PC-9 (cell line): Measurements from ENCODE around the gene CYTH3. TPM values are rescaled to one million over a fixed set of nuclear protein-coding genes. Genes with fewer than 3 reads are reported as not detected.

Experiments
- BruUV-seq: library from RNA; stranded (reverse); fragments of 400-500 nt; replicated peaks from 2 replicates; lab custom pipeline; 2021; lab: Mats Ljungman, UMichigan
- CTCF ChIA-PET: fragments of 300-600 bp; sonication (Branson Sonifier 250); formaldehyde crosslinking; loops from one replicate; lab custom pipeline; 2022; ENCODE audit warnings: antibody characterized with exemption; lab: Charles Lee
- POLR2A ChIA-PET: fragments of 300-600 bp; sonication (Branson Sonifier 250); formaldehyde crosslinking; loops from one replicate; lab custom pipeline; 2022; ENCODE audit warnings: antibody characterized with exemption; ENCODE audit not compliant: unreplicated experiment; lab: Charles Lee
- DNase-seq, 2 experiments: peaks; one replicate each; pipeline versions ENCODE4 v3.0.0 to v3.0.0-alpha.2; 2015 to 2022; ENCODE audit warnings: mixed read lengths in 1 of 2
- H2AFZ ChIP-seq: fragments of 200-600 bp; sonication (generic); 2 replicates; pipeline ENCODE4 v1.8.1; 2017; ENCODE audit warnings: antibody characterized with exemption
- H3F3A ChIP-seq: fragments of 200-600 bp; sonication (generic); 2 replicates; pipeline ENCODE4 v1.8.1; 2017; ENCODE audit warnings: antibody characterized with exemption, mild to moderate bottlenecking, low read depth; ENCODE audit not compliant: insufficient read depth
- H3K27ac ChIP-seq: fragments of 200-600 bp; sonication (generic); 2 replicates; pipeline ENCODE4 v1.6.1; 2016; ENCODE audit warnings: mixed run types
- H3K27me3 ChIP-seq: fragments of 200-600 bp; sonication (generic); 2 replicates; pipeline ENCODE4 v1.6.1; 2016; ENCODE audit warnings: low read depth, mixed run types; ENCODE audit not compliant: insufficient read depth
- H3K36me3 ChIP-seq: fragments of 200-600 bp; sonication (generic); 2 replicates; pipeline ENCODE4 v1.6.1; 2016; ENCODE audit warnings: low read depth, mixed run types
- H3K4me1 ChIP-seq: fragments of 200-600 bp; sonication (generic); replicated peaks from 2 replicates; pipeline ENCODE4 v1.6.1; 2016; ENCODE audit warnings: mixed run types; ENCODE audit not compliant: insufficient read depth
- H3K4me2 ChIP-seq: fragments of 200-600 bp; sonication (generic); 2 replicates; pipeline ENCODE4 v1.6.1; 2017; ENCODE audit warnings: mixed run types
- H3K4me3 ChIP-seq: fragments of 200-600 bp; sonication (generic); 2 replicates; pipeline ENCODE4 v1.6.1; 2016; ENCODE audit warnings: mixed run types
- H3K79me2 ChIP-seq: fragments of 200-600 bp; sonication (generic); 2 replicates; pipeline ENCODE4 v1.6.1; 2017; ENCODE audit warnings: low read depth, mixed run types
- H3K9me2 ChIP-seq: fragments of 200-600 bp; sonication (generic); 2 replicates; pipeline ENCODE4 v1.8.1; 2017; ENCODE audit warnings: mild to moderate bottlenecking; ENCODE audit not compliant: insufficient read depth
- H3K9me3 ChIP-seq: fragments of 200-600 bp; sonication (generic); 2 replicates; pipeline ENCODE4 v1.8.1; 2016; ENCODE audit warnings: low read depth; ENCODE audit not compliant: insufficient read depth
- H4K20me1 ChIP-seq: fragments of 200-600 bp; sonication (generic); 2 replicates; pipeline ENCODE4 v1.8.1; 2017; ENCODE audit not compliant: insufficient read depth
- EZH2 ChIP-seq: fragments of 200-600 bp; sonication (generic); IDR thresholded peaks from 2 replicates; pipeline ENCODE4 v1.8.0; 2017; ENCODE audit warnings: antibody characterized with exemption, low read depth
- intact Hi-C: fragments of 100-400 bp; cut with micrococcal nuclease; formaldehyde crosslinking; loops from one replicate; pipeline ENCODE4 v1.10.0; 2022; ENCODE audit not compliant: unreplicated experiment
- total RNA-seq: library from RNA; stranded (reverse); gene quantifications from 2 replicates; pipeline ENCODE4 v1.2.3, GENCODE V29; 2021
- TF ChIP-seq, protein P1 (sequence below): fragments of 200-600 bp; sonication (generic); conservative IDR thresholded peaks from 2 replicates; pipeline ENCODE4 v1.6.1; 2017; ENCODE audit warnings: mixed run types, antibody characterized with exemption, mild to moderate bottlenecking, moderate library complexity

The CYTH3 gene
- total RNA-seq, 1 experiment from 2014 or later: 84.4 TPM

DNA sequence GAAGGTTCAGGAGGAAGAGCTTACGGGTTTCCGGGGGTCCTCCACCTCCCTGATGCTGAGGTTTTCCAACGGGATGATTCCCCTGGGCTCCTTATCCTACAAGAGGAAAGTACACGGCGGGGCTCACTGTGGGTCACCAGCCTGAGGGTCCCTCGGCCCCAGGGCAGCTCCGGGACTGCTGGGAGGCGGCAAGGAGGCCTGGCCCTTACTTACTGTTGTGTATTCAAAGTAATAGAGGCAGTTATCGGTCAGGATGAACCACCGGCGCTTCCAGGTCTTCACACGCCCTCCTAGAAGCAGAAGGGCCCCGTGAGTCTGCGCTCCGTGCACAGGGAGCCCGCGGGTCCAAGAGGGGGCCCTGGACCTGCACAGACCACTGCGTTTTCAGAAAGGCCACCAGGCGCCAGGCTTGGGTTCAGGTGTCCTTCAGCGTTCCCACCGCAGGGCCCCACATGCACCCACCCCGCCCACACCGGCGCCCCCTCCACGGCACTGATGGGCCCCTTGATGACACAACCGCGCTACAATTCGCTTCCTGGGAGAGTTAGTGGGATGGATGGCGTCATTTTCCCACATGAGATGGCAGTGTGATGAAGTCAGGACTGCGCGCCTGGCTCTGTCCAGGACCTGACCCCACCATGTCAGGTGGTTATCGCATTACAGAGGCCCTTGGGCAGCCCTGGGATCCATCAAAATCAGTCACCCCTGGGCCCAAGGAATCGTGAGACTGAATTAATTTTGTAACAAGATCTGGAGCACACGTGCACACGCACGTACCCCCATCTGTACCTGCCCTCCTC, 106.7 kb downstream of the CYTH3 start:
- Histone ChIP-seq H3K27ac (no peak overlapping the region), H3K4me1 (no peaks in the 10 kb centered on the region), H3K4me2 (no peak overlapping the region), H3K79me2 (no peaks in the 10 kb centered on the region), H3K9me3 (no peaks in the 10 kb centered on the region), H3K36me3 (peaks cover 13% of the 10 kb centered on the region; the same call in 1 of the 2 replicates), H3K27me3 (no peaks in the 10 kb centered on the region), H3F3A (peaks cover 18% of the 10 kb centered on the region), H2AFZ (no peak overlapping the region), H3K9me2 (no peaks in the 10 kb centered on the region), H3K4me3 (no peak overlapping the region), H4K20me1 (peaks cover 4% of the 10 kb centered on the region)
- ChIA-PET POLR2A (no interaction called here), CTCF (no interaction called here)
- DNase-seq: no peak
- no TSS peak for BruUV-seq
- intact Hi-C loops: no loop called here
- TF ChIP-seq EZH2: no peak
- TF ChIP-seq, protein P1, sequence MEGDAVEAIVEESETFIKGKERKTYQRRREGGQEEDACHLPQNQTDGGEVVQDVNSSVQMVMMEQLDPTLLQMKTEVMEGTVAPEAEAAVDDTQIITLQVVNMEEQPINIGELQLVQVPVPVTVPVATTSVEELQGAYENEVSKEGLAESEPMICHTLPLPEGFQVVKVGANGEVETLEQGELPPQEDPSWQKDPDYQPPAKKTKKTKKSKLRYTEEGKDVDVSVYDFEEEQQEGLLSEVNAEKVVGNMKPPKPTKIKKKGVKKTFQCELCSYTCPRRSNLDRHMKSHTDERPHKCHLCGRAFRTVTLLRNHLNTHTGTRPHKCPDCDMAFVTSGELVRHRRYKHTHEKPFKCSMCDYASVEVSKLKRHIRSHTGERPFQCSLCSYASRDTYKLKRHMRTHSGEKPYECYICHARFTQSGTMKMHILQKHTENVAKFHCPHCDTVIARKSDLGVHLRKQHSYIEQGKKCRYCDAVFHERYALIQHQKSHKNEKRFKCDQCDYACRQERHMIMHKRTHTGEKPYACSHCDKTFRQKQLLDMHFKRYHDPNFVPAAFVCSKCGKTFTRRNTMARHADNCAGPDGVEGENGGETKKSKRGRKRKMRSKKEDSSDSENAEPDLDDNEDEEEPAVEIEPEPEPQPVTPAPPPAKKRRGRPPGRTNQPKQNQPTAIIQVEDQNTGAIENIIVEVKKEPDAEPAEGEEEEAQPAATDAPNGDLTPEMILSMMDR: no peak

DNA sequence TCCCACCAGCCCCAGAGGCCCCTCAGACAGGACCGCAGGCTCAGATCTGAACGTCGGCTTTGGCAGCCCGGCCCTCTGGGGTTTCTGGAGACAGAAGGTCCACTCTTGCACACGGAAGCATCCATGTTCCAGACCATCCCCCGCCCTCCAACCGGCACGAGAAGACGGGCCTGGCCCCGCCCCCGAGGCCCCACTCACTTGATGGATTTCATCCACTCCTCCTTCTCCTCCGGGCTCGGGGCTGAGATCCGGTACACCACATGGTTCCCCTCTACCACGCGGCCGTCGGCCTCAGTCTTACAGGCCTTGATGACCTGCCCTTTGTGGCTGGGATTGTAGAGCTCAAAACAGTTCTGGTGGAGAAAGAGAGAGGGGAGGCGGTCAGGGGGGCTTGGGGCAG, 107.3 kb downstream of the CYTH3 start:
- Histone ChIP-seq H3K9me2 (no peaks in the 10 kb centered on the region), H3K4me2 (no peak overlapping the region), H3F3A (peaks cover 22% of the 10 kb centered on the region), H3K9me3 (no peaks in the 10 kb centered on the region), H3K27me3 (no peaks in the 10 kb centered on the region), H2AFZ (no peak overlapping the region), H3K4me1 (no peaks in the 10 kb centered on the region), H3K79me2 (no peaks in the 10 kb centered on the region), H3K36me3 (peaks cover 15% of the 10 kb centered on the region; the same call in 1 of the 2 replicates), H3K27ac (no peak overlapping the region), H4K20me1 (peaks cover 11% of the 10 kb centered on the region), H3K4me3 (no peak overlapping the region)
- TF ChIP-seq EZH2: no peak
- TF ChIP-seq, protein P1: no peak
- ChIA-PET CTCF (no interaction called here), POLR2A (no interaction called here)
- no TSS peak for BruUV-seq
- intact Hi-C loops: no loop called here
- DNase-seq: no peak

DNA sequence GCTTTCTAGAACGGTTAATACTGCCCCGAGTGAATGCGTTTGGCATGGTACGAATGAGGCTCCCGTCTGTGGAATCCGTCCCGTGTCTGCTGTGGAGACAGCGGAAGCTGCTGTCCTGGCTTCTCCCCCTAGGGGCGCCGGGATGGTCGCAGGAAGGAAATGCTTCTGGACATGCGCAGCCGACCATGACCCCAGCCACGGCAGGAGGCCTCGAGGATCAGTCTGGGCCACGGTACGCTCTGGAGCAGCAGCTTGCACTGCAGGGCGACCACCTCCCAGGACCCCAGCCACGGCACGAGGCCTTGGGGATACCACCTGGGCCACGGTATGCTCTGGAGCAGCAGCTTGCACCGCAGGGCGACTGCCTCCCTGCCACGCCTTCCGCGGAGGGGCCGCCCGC, 107.9 kb downstream of the CYTH3 start:
- ChIA-PET POLR2A (no interaction called here), CTCF (no interaction called here)
- Histone ChIP-seq H3K27me3 (no peaks in the 10 kb centered on the region), H3K4me1 (no peaks in the 10 kb centered on the region), H3K9me2 (no peaks in the 10 kb centered on the region), H3K9me3 (no peaks in the 10 kb centered on the region), H3K4me3 (no peak overlapping the region), H2AFZ (no peak overlapping the region), H3K4me2 (no peak overlapping the region), H3K36me3 (peaks cover 15% of the 10 kb centered on the region; the same call in 1 of the 2 replicates), H4K20me1 (peaks cover 11% of the 10 kb centered on the region), H3F3A (peaks cover 22% of the 10 kb centered on the region), H3K79me2 (no peaks in the 10 kb centered on the region), H3K27ac (no peak overlapping the region)
- no peak for TF ChIP-seq EZH2
- TF ChIP-seq, protein P1: peak; percentile 21; the same call in 1 of the 2 replicates
- DNase-seq: no peak
- intact Hi-C loops: loop anchor here (5.0 kb wide), 1 partner anchor 108 kb away; the partner anchor contains the start of gene CYTH3
- BruUV-seq: TSS peak; percentile 7
